Osteoblast (primary cell): ENCODE results near the gene PLA2R1. TPM values are rescaled to one million over a fixed set of nuclear protein-coding genes. Genes with fewer than 3 reads are reported as not detected.

Experiments
- DNase-seq: peaks from one replicate; pipeline ENCODE4 v3.0.0; 2011; ENCODE audit warnings: low spot score, mixed read lengths; ENCODE audit not compliant: insufficient read length; ENCODE audit errors: missing footprints
- H2AFZ ChIP-seq: 2 replicates; pipeline ENCODE4 v1.6.0; 2011; ENCODE audit warnings: mild to moderate bottlenecking, low read length
- H3K27ac ChIP-seq: 2 replicates; pipeline ENCODE4 v1.5.1; 2011; ENCODE audit warnings: mild to moderate bottlenecking, low read depth, low read length, moderate library complexity
- H3K27me3 ChIP-seq: 2 replicates; pipeline ENCODE4 v1.6.0; 2012; ENCODE audit warnings: mild to moderate bottlenecking, control low read depth, inconsistent platforms, low read length, moderate library complexity; ENCODE audit not compliant: insufficient read depth
- H3K36me3 ChIP-seq: 2 replicates; pipeline ENCODE4 v1.5.1; 2011; ENCODE audit warnings: mild to moderate bottlenecking, low read length, control low read depth, moderate library complexity; ENCODE audit not compliant: insufficient read depth
- H3K4me1 ChIP-seq: 2 replicates; pipeline ENCODE4 v1.5.1; 2011; ENCODE audit warnings: mild to moderate bottlenecking, low read length, control low read depth, moderate library complexity; ENCODE audit not compliant: insufficient read depth
- H3K4me2 ChIP-seq: 2 replicates; pipeline ENCODE4 v1.6.0; 2011; ENCODE audit warnings: mild to moderate bottlenecking, low read length; ENCODE audit not compliant: insufficient read depth
- H3K4me3 ChIP-seq: fragments of 200-600 bp; sonication (generic); 3 replicates; pipeline ENCODE4 v1.5.1; 2012; ENCODE audit warnings: mild to moderate bottlenecking, low read length, inconsistent platforms; ENCODE audit not compliant: insufficient read depth
- H3K79me2 ChIP-seq: 2 replicates; pipeline ENCODE4 v1.6.0; 2012; ENCODE audit warnings: mild to moderate bottlenecking, low read length, control low read depth, inconsistent platforms; ENCODE audit not compliant: insufficient read depth
- H3K9me3 ChIP-seq: 2 replicates; pipeline ENCODE4 v1.5.1; 2011; ENCODE audit warnings: low read depth, low read length, control low read depth
- H4K20me1 ChIP-seq: 2 replicates; pipeline ENCODE4 v1.6.0; 2012; ENCODE audit warnings: mild to moderate bottlenecking, low read length, control low read depth; ENCODE audit not compliant: insufficient read depth
- total RNA-seq: library from RNA; depleted of rRNA; stranded (reverse); fragments of >200 nt; gene quantifications from 2 replicates; pipeline ENCODE4 v1.2.3, GENCODE V29; 2012
- TF ChIP-seq, protein P1 (sequence below): IDR thresholded peaks from 2 replicates; pipeline ENCODE4 v1.5.1; 2011; ENCODE audit warnings: mild to moderate bottlenecking, low read depth, low read length, moderate library complexity; ENCODE audit errors: extremely low read depth

Gene PLA2R1
- total RNA-seq, 1 donor, result 19.9 TPM

DNA sequence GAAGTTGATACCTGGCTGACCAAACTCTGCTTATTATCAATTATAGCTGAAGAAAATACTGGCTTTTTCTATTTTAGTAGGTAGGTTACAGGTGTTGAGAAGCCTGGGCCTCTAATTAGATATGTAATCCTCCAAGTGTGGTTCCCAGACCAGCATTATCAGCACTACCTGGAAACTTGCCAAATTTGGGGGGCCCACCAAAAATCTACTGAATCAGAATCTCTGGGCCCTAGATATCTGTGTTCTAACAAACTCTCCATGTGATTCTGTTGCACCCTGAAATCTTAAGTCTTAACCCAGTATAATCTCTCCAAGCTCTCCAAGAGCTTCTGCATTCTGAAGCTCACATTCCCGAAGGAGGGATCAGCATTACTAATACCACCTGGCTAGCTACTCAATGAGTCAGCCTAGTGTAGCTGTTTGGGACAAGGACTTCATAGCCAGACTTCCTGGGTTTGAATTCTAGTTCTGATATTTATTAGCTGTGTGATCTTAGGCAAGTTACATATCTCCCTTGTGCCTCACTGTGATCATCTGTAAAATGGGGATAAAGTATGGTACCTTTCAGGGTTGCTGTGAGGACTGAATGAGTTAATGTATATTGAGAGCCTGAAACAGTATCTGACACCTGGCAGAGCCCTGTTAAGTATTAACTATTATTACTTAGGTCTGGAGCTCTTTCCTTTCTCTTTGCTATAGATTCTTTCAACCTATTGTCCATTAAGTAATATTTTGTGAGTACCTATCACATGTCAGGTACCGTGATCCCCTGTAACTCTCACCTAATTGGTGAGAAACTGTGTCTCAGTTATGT lies 170.3 kb downstream of the PLA2R1 start:
- Histone ChIP-seq H3K9me3 (no peaks in the 10 kb centered on the region), H3K4me3 (no peak overlapping the region), H3K36me3 (no peaks in the 10 kb centered on the region), H2AFZ (no peak overlapping the region), H3K27ac (no peak overlapping the region), H3K79me2 (no peaks in the 10 kb centered on the region), H4K20me1 (no peaks in the 10 kb centered on the region), H3K27me3 (peaks cover 34% of the 10 kb centered on the region), H3K4me2 (no peak overlapping the region), H3K4me1 (no peaks in the 10 kb centered on the region)
- no peak for DNase-seq
- TF ChIP-seq, protein P1, sequence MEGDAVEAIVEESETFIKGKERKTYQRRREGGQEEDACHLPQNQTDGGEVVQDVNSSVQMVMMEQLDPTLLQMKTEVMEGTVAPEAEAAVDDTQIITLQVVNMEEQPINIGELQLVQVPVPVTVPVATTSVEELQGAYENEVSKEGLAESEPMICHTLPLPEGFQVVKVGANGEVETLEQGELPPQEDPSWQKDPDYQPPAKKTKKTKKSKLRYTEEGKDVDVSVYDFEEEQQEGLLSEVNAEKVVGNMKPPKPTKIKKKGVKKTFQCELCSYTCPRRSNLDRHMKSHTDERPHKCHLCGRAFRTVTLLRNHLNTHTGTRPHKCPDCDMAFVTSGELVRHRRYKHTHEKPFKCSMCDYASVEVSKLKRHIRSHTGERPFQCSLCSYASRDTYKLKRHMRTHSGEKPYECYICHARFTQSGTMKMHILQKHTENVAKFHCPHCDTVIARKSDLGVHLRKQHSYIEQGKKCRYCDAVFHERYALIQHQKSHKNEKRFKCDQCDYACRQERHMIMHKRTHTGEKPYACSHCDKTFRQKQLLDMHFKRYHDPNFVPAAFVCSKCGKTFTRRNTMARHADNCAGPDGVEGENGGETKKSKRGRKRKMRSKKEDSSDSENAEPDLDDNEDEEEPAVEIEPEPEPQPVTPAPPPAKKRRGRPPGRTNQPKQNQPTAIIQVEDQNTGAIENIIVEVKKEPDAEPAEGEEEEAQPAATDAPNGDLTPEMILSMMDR, result no peak

DNA sequence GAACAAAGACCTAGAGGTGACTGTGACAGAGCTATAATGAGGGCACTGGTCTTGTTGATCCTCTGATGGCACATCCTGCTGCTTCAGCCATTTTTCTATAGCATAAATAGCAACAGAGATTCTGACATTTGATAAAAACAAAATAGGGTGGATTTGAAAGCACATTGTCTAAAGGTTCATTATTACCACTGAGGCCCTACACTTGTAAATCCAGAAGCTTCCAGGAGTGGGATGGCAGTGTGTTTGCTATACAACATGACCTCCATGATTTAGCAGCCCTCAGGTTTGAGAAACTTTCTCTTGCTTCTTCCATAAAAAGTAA lies 171.2 kb downstream of the PLA2R1 start:
- no peaks in the 10 kb centered on the region for H3K9me3 ChIP-seq
- H3K36me3 ChIP-seq, result no peaks in the 10 kb centered on the region
- H3K4me2 ChIP-seq, result no peak overlapping the region
- no peaks in the 10 kb centered on the region for H3K79me2 ChIP-seq
- peaks cover 30% of the 10 kb centered on the region for H3K27me3 ChIP-seq
- H2AFZ ChIP-seq, result no peak overlapping the region
- H4K20me1 ChIP-seq, result no peaks in the 10 kb centered on the region
- no peaks in the 10 kb centered on the region for H3K4me1 ChIP-seq
- no peak for DNase-seq
- H3K27ac ChIP-seq, result no peak overlapping the region
- TF ChIP-seq, protein P1, result no peak
- H3K4me3 ChIP-seq, result no peak overlapping the region

DNA sequence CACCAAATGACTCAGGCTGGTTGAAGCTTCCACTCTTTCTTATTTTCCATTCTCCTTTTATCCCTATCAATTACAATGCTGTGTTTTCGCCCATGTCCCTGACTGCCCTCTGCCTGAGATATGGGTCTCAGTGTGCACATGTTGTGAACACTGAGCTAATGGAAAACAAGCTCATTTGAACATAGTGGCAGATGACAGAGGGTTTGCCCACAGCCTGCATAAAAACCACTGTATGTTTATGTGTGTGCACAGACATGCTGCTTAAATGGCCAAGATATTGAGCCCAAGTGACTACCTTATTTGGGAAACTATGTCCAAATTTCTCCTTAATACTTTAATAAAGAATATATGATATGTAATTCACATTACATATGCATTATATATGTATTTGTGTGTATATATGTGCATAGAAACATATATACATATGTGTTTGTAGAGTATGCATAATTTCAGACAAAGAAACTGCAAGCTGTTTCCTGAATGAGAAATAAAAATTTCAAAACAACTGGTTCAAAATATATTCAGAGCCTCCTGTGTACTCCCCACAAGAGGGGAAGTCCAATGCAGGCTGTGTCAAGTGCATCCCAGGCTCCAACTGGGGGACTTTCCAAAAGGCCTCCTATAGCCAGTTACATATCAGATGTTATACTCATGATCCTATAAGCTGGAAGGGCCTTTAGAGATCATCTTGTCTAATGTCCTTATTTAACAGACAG lies 171.7 kb downstream of the PLA2R1 start:
- TF ChIP-seq, protein P1, result no peak
- H3K27me3 ChIP-seq, result peaks cover 29% of the 10 kb centered on the region
- no peaks in the 10 kb centered on the region for H3K79me2 ChIP-seq
- no peak overlapping the region for H3K27ac ChIP-seq
- H3K36me3 ChIP-seq, result no peaks in the 10 kb centered on the region
- no peak for DNase-seq
- H3K4me2 ChIP-seq, result no peak overlapping the region
- no peak overlapping the region for H2AFZ ChIP-seq
- H3K9me3 ChIP-seq, result no peaks in the 10 kb centered on the region
- H3K4me3 ChIP-seq, result no peak overlapping the region
- H4K20me1 ChIP-seq, result no peaks in the 10 kb centered on the region
- H3K4me1 ChIP-seq, result no peaks in the 10 kb centered on the region

DNA sequence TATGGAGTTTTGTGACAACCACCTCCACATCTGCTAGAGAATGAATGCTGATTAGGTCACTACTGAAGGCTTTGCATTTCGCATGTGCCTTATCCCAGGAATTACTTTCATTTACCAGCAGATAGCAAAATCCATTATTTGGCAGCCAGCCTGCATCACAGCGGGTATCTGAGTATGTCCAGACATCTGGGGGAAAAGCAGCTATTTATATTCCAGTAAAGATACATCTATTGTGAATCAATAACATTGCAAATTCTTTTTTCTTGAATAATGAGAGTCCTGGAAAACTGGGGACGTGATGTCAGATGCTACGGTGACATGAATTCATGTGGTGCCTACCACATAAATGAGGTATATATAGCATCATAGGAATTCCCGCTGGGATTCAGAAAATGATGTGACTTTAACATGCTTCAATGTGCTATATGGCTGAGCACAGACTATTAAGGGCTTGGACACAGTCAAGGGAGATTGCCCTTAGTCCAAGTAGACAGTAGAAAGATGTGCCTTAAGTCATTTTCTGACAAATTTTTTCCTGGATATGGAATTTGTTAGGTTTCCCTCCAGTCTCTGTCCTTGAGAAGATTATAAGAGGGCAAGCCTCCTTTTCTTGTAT lies 180.2 kb downstream of the PLA2R1 start:
- Histone ChIP-seq H3K4me2 (no peak overlapping the region), H3K27ac (no peak overlapping the region)

More for the DNA sequence above, 180.2 kb downstream of the PLA2R1 start:
- Histone ChIP-seq H3K4me3 (no peak overlapping the region), H3K79me2 (no peaks in the 10 kb centered on the region), H3K27me3 (peaks cover 9% of the 10 kb centered on the region), H3K4me1 (peaks cover 5% of the 10 kb centered on the region), H4K20me1 (no peaks in the 10 kb centered on the region), H3K9me3 (no peaks in the 10 kb centered on the region), H3K36me3 (no peaks in the 10 kb centered on the region), H2AFZ (no peak overlapping the region)
- TF ChIP-seq, protein P1, result no peak
- no peak for DNase-seq
